Right lobe of liver (tissue), 6 donors: ENCODE results near the gene MYL7. TPM values are rescaled to one million over a fixed set of nuclear protein-coding genes. Genes with fewer than 3 reads are reported as not detected.
A peak's percentile ranks its signal among the peaks of the same experiment; 100 is the strongest.

Experiments used
- ATAC-seq, 4 donors: fragments of 200-7000 bp; cut with Tn5 transposase; one replicate each; pipeline ENCODE4 v1.9.1; 2020; ENCODE audit warnings: mild to moderate bottlenecking in 4 of 4, moderate library complexity in 4 of 4
- DNase-seq, 3 donors: peaks; one replicate each; pipeline ENCODE4 v3.0.0-alpha.2; 2020
- H3K27ac ChIP-seq, 3 donors: fragments of 200-600 bp; one replicate each; pipeline ENCODE4 v1.8.0; 2022
- H3K27me3 ChIP-seq, 2 donors: fragments of 200-600 bp; one replicate each; pipeline ENCODE4 v1.8.0; 2022
- H3K36me3 ChIP-seq, 4 donors: fragments of 200-600 bp; sonication (generic) in 1 of 4; one replicate each; pipeline versions ENCODE4 v1.5.1 to v1.8.0; 2017 to 2022; ENCODE audit warnings: control low read depth in 1 of 4
- H3K4me1 ChIP-seq, 4 donors: fragments of 200-600 bp; sonication (generic) in 1 of 4; one replicate each; pipeline versions ENCODE4 v1.5.1 to v1.8.0; 2017 to 2022; ENCODE audit warnings: control low read depth in 1 of 4
- H3K4me3 ChIP-seq, 3 donors: fragments of 200-600 bp; one replicate each; pipeline ENCODE4 v1.8.0; 2022
- H3K9me3 ChIP-seq, 4 donors: fragments of 200-600 bp; sonication (generic) in 1 of 4; one replicate each; pipeline versions ENCODE4 v1.5.1 to v1.8.0; 2017 to 2022; ENCODE audit warnings: control low read depth in 1 of 4
- POLR2A ChIP-seq: fragments of 450-650 bp; IDR thresholded peaks from one replicate; pipeline ENCODE4 v1.6.1; 2017; ENCODE audit warnings: antibody characterized with exemption, mild to moderate bottlenecking
- WGBS: methylation state at CpG from one replicate; pipeline ENCODE4 v1.1.6; 2018; ENCODE audit warnings: low coverage, low lambda C conversion rate; ENCODE audit not compliant: insufficient coverage; ENCODE audit errors: missing lambda C conversion rate; 5-methylcytosine and 5-hydroxymethylcytosine counted together
- intact Hi-C, 2 donors: fragments of 100-400 bp; cut with DNase I; formaldehyde crosslinking; loops; one replicate each; pipeline versions ENCODE4 v1.11.2 to v1.14.1; 2022
- long read RNA-seq: library from polyadenylated mRNA; unstranded; transcript quantifications from one replicate; pipeline ENCODE4 v2.0.0, GENCODE V29; 2019
- total RNA-seq, 6 experiments: library from RNA; depleted of rRNA in 2 of 6; stranded (reverse); fragments of >200 nt in 2 of 6; fragmentation: NEBNext Ultra II Directional in 3 of 6; extraction: Animal tissue kit (Norgen Biotek cat#: 25700) in 3 of 6; gene quantifications; one replicate each; pipeline versions ENCODE4 v1.1.0 to v1.2.4, GENCODE V29; 2016 to 2023
- TF ChIP-seq, protein P1 (sequence below), 4 donors: fragments of 200-600 bp in 3 of 4; fragments of 450-650 bp in 1 of 4; IDR thresholded peaks; one replicate each; pipeline versions ENCODE4 v1.5.1 to v1.8.0; 2016 to 2022; ENCODE audit warnings: antibody characterized with exemption in 4 of 4, mild to moderate bottlenecking in 2 of 4
- donor health status: DM: no; HTN: yes; CAD: no.
- donor health status: DM: no; HTN: no; CAD: no.
- donor health status: DM: no; HTN: no; CAD: no.
- donor health status: DM: no; HTN: yes; CAD: no.
- donor health status: DM: no; HTN: yes; CAD: no.

The MYL7 gene, protein sequence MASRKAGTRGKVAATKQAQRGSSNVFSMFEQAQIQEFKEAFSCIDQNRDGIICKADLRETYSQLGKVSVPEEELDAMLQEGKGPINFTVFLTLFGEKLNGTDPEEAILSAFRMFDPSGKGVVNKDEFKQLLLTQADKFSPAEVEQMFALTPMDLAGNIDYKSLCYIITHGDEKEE
- 1 to 10 TPM in 1 of 6 experiments, not detected in 5; 2.0 TPM for total RNA-seq
- long read RNA-seq = 0 reads

DNA sequence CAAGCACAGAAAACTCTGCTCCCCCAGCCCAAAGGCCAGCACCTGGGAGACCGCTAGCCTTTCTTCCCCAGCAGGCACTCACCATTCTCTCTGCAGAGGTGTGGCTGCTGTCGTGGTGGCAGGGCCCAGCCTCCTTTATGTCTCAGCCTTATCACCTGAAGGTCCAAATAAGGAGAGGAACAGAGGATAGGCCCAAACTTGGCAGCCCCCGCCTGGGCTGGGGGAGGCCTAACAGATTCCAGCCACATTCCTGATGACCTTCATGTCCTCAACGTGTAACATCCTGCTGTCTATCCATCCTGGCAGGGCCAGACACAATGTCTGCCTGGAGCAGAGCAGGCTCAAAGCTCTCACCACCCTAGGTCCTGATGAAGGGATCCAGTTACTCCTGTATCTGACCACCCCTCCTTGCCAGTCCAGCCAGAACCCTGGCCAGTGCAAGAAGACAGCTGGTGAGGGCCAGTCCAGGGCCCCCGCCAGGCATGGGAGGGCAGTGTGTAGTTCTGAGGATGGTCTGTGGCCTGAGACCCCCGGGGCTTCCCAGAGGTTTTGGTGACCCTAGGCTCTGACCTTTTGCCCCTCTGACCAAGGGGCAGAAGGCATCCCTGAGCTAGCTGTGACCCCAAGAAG is at the start of gene MYL7:
MYL7 (minus strand) TSS at position 112 of the 630 bp plus-strand sequence; CDS start at position 85, 27 bp downstream.
- Histone ChIP-seq H3K9me3 (no peaks in the 10 kb centered on the region), H3K4me3 (no peak within 1 kb of the TSS), H3K27ac (no peak within 1 kb of the TSS), H3K36me3 (no peaks in the 10 kb centered on the region), H3K27me3 (no peaks in the 10 kb centered on the region), H3K4me1 (no peaks in the 10 kb centered on the region)
- DNase-seq = no peak
- 80% methylated on average over 4 of the region's 6 CpGs for WGBS
- TF ChIP-seq, protein P1, sequence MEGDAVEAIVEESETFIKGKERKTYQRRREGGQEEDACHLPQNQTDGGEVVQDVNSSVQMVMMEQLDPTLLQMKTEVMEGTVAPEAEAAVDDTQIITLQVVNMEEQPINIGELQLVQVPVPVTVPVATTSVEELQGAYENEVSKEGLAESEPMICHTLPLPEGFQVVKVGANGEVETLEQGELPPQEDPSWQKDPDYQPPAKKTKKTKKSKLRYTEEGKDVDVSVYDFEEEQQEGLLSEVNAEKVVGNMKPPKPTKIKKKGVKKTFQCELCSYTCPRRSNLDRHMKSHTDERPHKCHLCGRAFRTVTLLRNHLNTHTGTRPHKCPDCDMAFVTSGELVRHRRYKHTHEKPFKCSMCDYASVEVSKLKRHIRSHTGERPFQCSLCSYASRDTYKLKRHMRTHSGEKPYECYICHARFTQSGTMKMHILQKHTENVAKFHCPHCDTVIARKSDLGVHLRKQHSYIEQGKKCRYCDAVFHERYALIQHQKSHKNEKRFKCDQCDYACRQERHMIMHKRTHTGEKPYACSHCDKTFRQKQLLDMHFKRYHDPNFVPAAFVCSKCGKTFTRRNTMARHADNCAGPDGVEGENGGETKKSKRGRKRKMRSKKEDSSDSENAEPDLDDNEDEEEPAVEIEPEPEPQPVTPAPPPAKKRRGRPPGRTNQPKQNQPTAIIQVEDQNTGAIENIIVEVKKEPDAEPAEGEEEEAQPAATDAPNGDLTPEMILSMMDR (IDR thresholded peaks at IDR 0.05) = no peak
- no peak for TF ChIP-seq POLR2A
- intact Hi-C loops = no loop called here
- ATAC-seq = no peak

DNA sequence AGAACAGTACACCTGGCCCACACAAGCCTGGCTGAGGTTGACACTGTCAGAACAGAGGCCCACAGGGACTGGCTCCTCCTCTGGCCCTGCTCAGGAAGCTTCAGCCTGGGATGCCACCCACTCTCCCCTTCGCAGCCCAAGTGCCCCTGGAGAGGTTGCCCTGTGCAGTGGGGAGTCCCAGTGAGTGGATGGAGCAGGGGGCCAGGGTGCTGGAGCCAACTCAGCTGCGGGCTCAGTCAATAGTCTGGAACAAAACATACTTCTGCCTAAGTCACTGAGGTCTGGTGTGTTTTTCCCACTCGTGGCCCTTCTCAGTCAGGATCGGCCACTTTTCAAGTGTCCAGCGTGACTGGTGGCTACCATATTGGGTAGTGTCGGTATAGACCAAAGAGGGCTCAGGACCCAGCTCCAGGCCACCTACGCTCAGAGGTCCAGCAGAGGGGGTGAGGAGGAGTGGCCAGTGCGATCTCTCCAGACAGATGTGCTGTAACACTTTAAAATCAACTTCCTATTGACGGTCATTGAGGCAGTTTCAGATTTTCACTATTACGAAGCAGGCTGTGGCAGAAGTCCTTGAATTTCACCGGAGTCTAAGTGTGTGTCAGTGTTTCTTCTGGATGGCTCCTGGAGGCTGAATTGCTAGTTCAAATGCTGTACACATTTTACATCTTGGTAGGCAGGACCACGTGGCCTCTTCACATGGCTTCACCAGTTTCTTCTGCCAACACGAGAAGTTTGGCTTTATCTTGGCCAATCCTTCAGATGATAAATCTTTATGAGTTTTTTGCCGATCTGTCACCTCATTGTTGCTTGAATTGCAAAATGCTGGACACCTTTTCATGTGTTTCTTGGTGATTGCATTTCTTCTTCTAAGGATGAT is 49.1 kb upstream of the MYL7 start:
- Histone ChIP-seq H3K4me1 (no peaks in the 10 kb centered on the region), H3K27me3 (no peaks in the 10 kb centered on the region), H3K9me3 (no peaks in the 10 kb centered on the region), H3K27ac (no peak overlapping the region), H3K36me3 (no peaks in the 10 kb centered on the region), H3K4me3 (no peak overlapping the region)
- DNase-seq (no peak), ATAC-seq (no peak)
- TF ChIP-seq, protein P1 (IDR thresholded peaks at IDR 0.05) = no peak
- TF ChIP-seq POLR2A = no peak
- 71% methylated on average over 6 of the region's 14 CpGs for WGBS
- intact Hi-C loops = loop anchor here in 1 of 2 donors (10.0 kb wide), 1 partner anchor 55 kb away; no protein-coding TSS in a partner anchor

DNA sequence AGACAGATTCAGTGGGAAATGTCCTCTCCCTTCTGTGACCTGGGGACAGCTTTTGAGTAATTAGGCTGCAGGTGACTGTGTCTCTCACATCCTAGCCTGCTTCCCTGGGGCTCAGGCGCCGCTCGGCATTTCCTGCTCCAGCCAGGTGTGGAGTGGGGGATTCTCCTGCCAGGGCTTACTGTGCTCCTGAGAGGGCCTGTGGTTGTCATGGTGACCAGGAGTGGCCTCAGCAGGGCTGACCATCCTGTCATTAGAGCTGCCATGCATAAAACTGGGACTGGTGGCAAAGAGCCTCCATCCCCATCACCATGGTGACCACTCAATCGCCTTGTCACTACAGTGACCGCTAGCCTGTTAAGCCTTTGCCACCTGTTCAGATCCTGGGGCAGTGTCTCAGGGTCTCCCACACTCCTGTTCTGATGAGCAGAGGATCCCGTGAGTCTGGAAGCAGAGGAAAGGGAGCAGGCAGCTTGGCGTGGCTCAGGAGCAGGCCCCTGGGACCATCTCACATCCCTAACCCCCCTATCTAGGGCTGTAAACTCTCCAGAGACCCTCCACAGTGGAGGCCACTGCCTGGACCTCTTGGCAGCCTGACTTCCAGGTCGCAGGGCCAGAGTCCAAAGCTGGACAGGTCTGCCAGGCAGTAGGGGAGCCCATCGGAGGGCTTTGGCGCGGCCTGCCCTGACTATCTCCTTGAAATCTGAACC is 48.3 kb upstream of the MYL7 start, which contains the start of gene GCK:
GCK (minus strand) TSS at position 154 of the 707 bp plus-strand sequence. CDS start 486 bp downstream, outside the sequence.
- ATAC-seq (no peak), DNase-seq (peak in 1 of 3 donors; percentile 33)
- no peak within 1 kb of the TSS for H3K4me3 ChIP-seq
- H3K4me1 ChIP-seq = no peaks in the 10 kb centered on the region
- H3K9me3 ChIP-seq = no peaks in the 10 kb centered on the region
- intact Hi-C loops = no loop called here
- H3K27ac ChIP-seq = no peak within 1 kb of the TSS
- TF ChIP-seq POLR2A = no peak
- TF ChIP-seq, protein P1 (IDR thresholded peaks at IDR 0.05) = no peak
- no peaks in the 10 kb centered on the region for H3K36me3 ChIP-seq
- WGBS = 63% methylated on average over 2 of the region's 11 CpGs
- H3K27me3 ChIP-seq = no peaks in the 10 kb centered on the region

DNA sequence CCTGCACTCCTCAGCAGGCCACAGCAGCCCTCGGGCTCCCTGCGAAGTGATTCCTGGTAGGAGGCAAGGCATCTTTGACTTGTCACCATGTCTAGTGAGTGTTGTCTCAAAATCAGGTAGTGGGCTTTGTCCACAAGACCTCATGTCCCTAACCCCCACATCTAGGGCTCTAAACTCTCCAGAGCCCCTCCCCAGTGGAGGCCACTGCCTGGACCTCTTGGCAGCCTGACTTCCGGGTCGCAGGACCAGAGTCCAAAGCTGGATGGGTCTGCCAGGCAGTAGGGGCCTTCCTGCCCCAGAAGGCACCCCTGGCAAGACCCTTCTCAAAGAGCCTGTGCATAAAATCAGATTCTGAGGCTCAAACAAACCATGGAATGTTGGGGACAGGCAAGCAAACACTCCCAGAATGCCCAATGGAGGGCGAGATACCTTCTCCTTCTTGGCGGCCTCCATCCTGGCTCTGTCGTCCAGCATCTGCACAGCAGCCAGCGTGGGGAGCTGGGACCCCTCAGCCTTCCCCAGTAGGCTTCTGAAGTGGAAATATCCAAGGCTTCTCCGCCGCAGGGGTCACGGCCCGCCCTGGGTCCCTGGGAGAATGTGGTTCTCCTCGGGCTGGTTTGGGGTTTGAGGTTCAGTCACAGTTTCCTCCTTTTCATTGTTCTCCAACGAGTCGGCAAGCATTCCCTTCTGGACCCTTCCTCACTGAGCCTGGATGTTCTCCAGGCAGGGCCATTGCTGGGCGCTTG is 47.5 kb upstream of the MYL7 start:
- no peak for TF ChIP-seq POLR2A
- TF ChIP-seq, protein P1 (IDR thresholded peaks at IDR 0.05) = no peak
- 89% methylated on average over 3 of the region's 16 CpGs for WGBS
- peak in 1 of 3 donors; percentile 32 for DNase-seq

More for the DNA sequence above, 47.5 kb upstream of the MYL7 start:
- H3K27ac ChIP-seq = no peak overlapping the region
- H3K27me3 ChIP-seq = no peaks in the 10 kb centered on the region
- intact Hi-C loops = no loop called here
- no peak for ATAC-seq
- H3K9me3 ChIP-seq = no peaks in the 10 kb centered on the region
- H3K4me1 ChIP-seq = no peaks in the 10 kb centered on the region
- no peak overlapping the region for H3K4me3 ChIP-seq
- H3K36me3 ChIP-seq = no peaks in the 10 kb centered on the region
